ENCODE measurements around the gene GINS3. TPM values are rescaled to one million over a fixed set of nuclear protein-coding genes. Genes with fewer than 3 reads are reported as not detected.
A peak's percentile ranks its signal among the peaks of the same experiment; 100 is the strongest.

GINS3 gene
- total RNA-seq = under 1 TPM; 0.77 to 0.86 TPM
- 1.7 to 3.8 reads per million in 2 donors for total RNA-seq

- H3K9me3 ChIP-seq (ENCODE audit: control insufficient read depth, low read length, poor library complexity, severe bottlenecking) = no peaks in the 10 kb centered on the region
- peaks cover 5% of the 10 kb centered on the region for H3K4me1 Mint-ChIP-seq
- peak; percentile 68 to 71 (median 69) for DNase-seq
- H3K4me3 Mint-ChIP-seq = peak within 1 kb of the TSS; percentile 98
- no peaks in the 10 kb centered on the region for H3K27me3 Mint-ChIP-seq
- peak; percentile 98 for ATAC-seq
- peaks cover 3% of the 10 kb centered on the region for H3K36me3 Mint-ChIP-seq (ENCODE audit: low read depth)
- H3K27ac Mint-ChIP-seq = peak within 1 kb of the TSS; percentile 93
Observed at GRCh38 chr16:58392215-58393137, at the start of gene GINS3. TSS of gene GINS3 (plus strand) at chr16:58392471. CDS start at chr16:58392602, 131 bp downstream.

DNA sequence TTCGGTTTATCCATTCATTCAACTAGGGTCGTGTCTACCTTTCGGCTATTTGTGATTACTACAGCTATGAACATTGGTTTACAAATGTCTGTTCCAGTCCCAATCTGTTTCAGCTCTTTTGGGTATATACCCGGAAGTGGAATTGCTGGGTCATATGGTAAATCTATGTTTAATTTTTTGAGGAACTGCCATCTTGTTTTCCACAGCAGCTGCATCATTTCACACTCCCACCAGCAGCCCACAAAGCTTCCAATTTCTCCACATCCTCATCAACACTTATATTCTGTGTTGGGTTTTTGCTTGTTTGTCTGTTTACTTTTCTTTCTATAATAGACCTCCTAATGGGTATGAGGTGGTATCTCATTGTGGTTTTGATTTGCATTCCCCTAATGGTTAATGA is 48.7 kb upstream of the GINS3 start:
- Mint-ChIP-seq H3K27me3 (peaks cover 48% of the 10 kb centered on the region), H3K4me3 (no peak overlapping the region), H3K4me1 (peaks cover 2% of the 10 kb centered on the region), H3K36me3 (ENCODE audit: low read depth) (peaks cover 2% of the 10 kb centered on the region), H3K27ac (no peak overlapping the region)
- ATAC-seq (no peak), DNase-seq (no peak)
- H3K9me3 ChIP-seq (ENCODE audit: control insufficient read depth, low read length, poor library complexity, severe bottlenecking) = no peaks in the 10 kb centered on the region

- ATAC-seq (no peak), DNase-seq (no peak)
- Mint-ChIP-seq H3K27ac (no peak overlapping the region), H3K4me3 (no peak overlapping the region), H3K27me3 (peaks cover 70% of the 10 kb centered on the region), H3K36me3 (ENCODE audit: low read depth) (peaks cover 2% of the 10 kb centered on the region), H3K4me1 (peaks cover 2% of the 10 kb centered on the region)
- no peaks in the 10 kb centered on the region for H3K9me3 ChIP-seq (ENCODE audit: control insufficient read depth, low read length, poor library complexity, severe bottlenecking)
Observed at GRCh38 chr16:58345574-58346354, 46.5 kb upstream of the GINS3 start.

DNA sequence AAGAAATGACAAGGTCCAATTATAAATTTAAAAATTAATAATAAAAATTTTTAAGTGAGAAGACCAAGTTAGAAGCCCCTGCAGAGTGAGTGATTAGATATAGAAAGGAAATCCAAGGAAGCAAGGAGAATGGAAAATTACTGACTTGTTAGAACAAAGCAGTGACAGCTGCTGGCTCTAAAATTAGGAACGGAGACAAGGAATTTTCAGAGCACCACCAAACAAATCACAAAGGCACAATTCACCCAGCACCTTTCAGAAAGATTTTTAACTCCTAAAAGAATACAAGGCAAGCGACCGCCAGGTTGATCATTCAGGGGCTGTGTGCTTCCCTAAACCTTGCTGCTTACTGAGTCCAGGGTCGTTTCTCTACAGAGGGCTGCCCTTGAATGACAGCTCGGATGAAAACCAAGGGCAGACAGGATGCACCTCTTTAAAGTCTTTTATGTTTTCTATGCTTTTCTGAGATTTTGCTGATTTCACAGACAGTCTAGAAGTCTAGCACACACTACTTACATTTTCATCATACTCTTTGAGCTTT is 45.4 kb upstream of the GINS3 start:
- ATAC-seq = no peak
- Mint-ChIP-seq H3K4me1 (peaks cover 2% of the 10 kb centered on the region), H3K27ac (no peak overlapping the region), H3K27me3 (peaks cover 74% of the 10 kb centered on the region), H3K4me3 (no peak overlapping the region), H3K36me3 (ENCODE audit: low read depth) (peaks cover 2% of the 10 kb centered on the region)
- no peak for DNase-seq
- H3K9me3 ChIP-seq (ENCODE audit: control insufficient read depth, low read length, poor library complexity, severe bottlenecking) = no peaks in the 10 kb centered on the region

GRCh38 chr16:58348986-58349385 is 43.3 kb upstream of the GINS3 start:
- DNase-seq = no peak
- H3K4me3 Mint-ChIP-seq = no peak overlapping the region
- H3K27me3 Mint-ChIP-seq = peaks cover 53% of the 10 kb centered on the region
- no peaks in the 10 kb centered on the region for H3K9me3 ChIP-seq (ENCODE audit: control insufficient read depth, low read length, poor library complexity, severe bottlenecking)
- no peak overlapping the region for H3K27ac Mint-ChIP-seq
- no peaks in the 10 kb centered on the region for H3K36me3 Mint-ChIP-seq (ENCODE audit: low read depth)
- no peak for ATAC-seq
- no peaks in the 10 kb centered on the region for H3K4me1 Mint-ChIP-seq

DNA sequence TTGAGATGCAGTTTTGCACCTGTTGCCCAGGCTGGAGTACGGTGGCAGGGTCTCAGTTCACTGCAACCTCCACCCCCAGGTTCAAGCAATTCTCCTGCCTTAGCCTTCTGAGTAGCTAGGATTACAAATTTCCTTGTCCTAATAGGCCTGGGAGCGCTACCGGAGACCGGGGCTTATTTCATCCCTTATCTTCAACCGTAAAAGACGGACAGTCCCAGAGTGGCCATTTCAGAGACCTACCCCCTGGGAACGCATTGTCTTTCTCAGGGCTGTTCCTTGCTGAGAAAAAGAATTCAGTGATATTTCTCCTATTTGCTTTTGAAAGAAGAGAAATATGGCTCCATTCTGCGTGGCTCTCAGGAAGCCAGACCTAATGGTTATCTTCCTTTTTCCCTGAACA is 39.6 kb upstream of the GINS3 start:
- ATAC-seq (no peak), DNase-seq (no peak)
- Mint-ChIP-seq H3K27me3 (peaks cover 33% of the 10 kb centered on the region), H3K36me3 (ENCODE audit: low read depth) (no peaks in the 10 kb centered on the region), H3K27ac (no peak overlapping the region), H3K4me3 (no peak overlapping the region), H3K4me1 (no peaks in the 10 kb centered on the region)
- H3K9me3 ChIP-seq (ENCODE audit: control insufficient read depth, low read length, poor library complexity, severe bottlenecking) = no peaks in the 10 kb centered on the region

- no peaks in the 10 kb centered on the region for H3K36me3 Mint-ChIP-seq (ENCODE audit: low read depth)
- H3K27me3 Mint-ChIP-seq = peaks cover 13% of the 10 kb centered on the region
- H3K27ac Mint-ChIP-seq = no peak overlapping the region
- H3K4me1 Mint-ChIP-seq = no peaks in the 10 kb centered on the region
- H3K9me3 ChIP-seq (ENCODE audit: control insufficient read depth, low read length, poor library complexity, severe bottlenecking) = peaks cover 5% of the 10 kb centered on the region
- no peak overlapping the region for H3K4me3 Mint-ChIP-seq
- ATAC-seq (no peak), DNase-seq (no peak)
Observed at GRCh38 chr16:58360041-58360634, 32.1 kb upstream of the GINS3 start.

DNA sequence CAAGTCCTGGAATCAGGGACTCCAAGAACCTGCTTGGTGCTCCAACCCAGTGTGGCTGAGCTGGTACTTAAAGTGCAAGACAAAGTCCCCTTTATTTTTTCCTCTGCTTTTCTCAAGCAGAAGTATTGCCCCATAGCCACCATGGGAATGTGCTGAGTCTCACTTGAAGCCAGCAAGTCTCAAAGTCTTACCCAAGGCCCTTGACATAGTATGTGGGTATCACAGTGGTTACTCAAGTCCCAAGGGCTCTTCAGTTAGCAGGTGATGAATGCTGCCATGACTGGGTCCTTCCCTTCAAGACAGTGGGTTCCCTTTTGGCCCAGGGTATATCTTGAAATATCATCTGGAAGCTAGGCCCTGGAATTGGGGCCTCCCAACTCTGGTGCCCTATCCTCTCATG is 30.5 kb upstream of the GINS3 start:
- peaks cover 5% of the 10 kb centered on the region for H3K9me3 ChIP-seq (ENCODE audit: control insufficient read depth, low read length, poor library complexity, severe bottlenecking)
- ATAC-seq (no peak), DNase-seq (no peak)
- Mint-ChIP-seq H3K36me3 (ENCODE audit: low read depth) (peaks cover 4% of the 10 kb centered on the region), H3K27ac (no peak overlapping the region), H3K4me3 (no peak overlapping the region), H3K27me3 (peaks cover 24% of the 10 kb centered on the region), H3K4me1 (no peaks in the 10 kb centered on the region)

DNA sequence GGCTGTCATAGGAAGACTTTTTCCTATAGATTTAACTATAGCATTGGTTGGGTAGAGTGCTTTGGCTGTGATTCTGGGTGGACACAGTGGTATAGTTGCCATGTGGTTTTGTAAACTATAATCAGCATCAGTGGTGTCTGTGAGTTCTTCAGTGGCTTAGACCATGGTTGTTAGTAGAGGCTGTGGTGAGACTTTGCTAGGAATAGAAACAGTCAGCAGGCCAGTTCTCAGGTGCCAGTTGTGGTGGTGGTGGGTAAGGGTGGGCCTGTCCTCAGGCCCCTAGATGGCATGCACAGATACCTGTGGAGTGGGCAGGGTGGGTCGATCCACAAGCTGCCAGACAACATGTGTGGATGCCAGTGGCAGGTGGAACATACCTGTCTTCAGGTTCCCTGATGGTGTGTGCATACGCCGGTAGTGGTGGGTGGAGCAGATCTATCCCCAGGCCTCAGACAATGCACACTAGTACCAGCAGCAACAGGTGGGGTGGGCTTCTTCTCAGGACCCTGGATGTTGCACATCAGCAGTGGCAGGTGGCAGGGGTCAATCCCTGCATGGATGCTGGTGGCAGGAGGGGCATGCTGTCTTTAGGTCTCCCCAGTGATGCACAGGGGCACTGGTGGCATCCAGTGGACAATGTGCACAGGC is 28.4 kb upstream of the GINS3 start:
- peaks cover 36% of the 10 kb centered on the region for H3K27me3 Mint-ChIP-seq
- peaks cover 5% of the 10 kb centered on the region for H3K9me3 ChIP-seq (ENCODE audit: control insufficient read depth, low read length, poor library complexity, severe bottlenecking)
- no peak for DNase-seq
- no peak overlapping the region for H3K4me3 Mint-ChIP-seq
- peaks cover 6% of the 10 kb centered on the region for H3K36me3 Mint-ChIP-seq (ENCODE audit: low read depth)
- no peak for ATAC-seq
- no peak overlapping the region for H3K27ac Mint-ChIP-seq
- no peaks in the 10 kb centered on the region for H3K4me1 Mint-ChIP-seq

GRCh38 chr16:58365623-58366022 is 26.6 kb upstream of the GINS3 start:
- H3K4me1 Mint-ChIP-seq = no peaks in the 10 kb centered on the region
- no peak overlapping the region for H3K27ac Mint-ChIP-seq
- H3K36me3 Mint-ChIP-seq (ENCODE audit: low read depth) = peaks cover 6% of the 10 kb centered on the region
- peaks cover 36% of the 10 kb centered on the region for H3K27me3 Mint-ChIP-seq
- no peak overlapping the region for H3K4me3 Mint-ChIP-seq
- ATAC-seq = no peak
- no peaks in the 10 kb centered on the region for H3K9me3 ChIP-seq (ENCODE audit: control insufficient read depth, low read length, poor library complexity, severe bottlenecking)
- no peak for DNase-seq

- Mint-ChIP-seq H3K27me3 (peaks cover 41% of the 10 kb centered on the region), H3K27ac (no peak overlapping the region), H3K4me1 (no peaks in the 10 kb centered on the region), H3K36me3 (ENCODE audit: low read depth) (peaks cover 6% of the 10 kb centered on the region), H3K4me3 (no peak overlapping the region)
- no peaks in the 10 kb centered on the region for H3K9me3 ChIP-seq (ENCODE audit: control insufficient read depth, low read length, poor library complexity, severe bottlenecking)
- ATAC-seq (no peak), DNase-seq (no peak)
Observed at GRCh38 chr16:58366247-58367031, 25.8 kb upstream of the GINS3 start.

DNA sequence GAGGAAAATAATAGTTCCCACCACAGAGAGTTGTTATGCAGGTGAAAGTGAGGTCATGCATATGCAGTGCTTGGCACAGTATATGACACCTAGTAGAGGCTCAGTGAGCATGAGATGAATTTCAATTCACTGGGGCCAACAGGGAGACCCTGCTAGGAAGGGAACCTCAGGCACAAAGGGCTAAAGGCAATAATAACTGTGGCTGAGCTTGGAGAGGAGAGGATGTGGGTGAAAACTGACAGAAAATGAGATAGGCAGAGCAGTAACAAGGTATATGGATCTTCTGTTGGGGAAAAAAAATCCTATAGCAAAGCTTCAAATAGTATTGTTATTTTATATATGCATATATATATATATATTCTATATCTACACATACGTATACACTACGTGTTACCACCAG is 25.0 kb upstream of the GINS3 start:
- H3K9me3 ChIP-seq (ENCODE audit: control insufficient read depth, low read length, poor library complexity, severe bottlenecking) = no peaks in the 10 kb centered on the region
- DNase-seq (no peak), ATAC-seq (no peak)
- Mint-ChIP-seq H3K4me1 (no peaks in the 10 kb centered on the region), H3K27ac (no peak overlapping the region), H3K4me3 (no peak overlapping the region), H3K36me3 (ENCODE audit: low read depth) (peaks cover 6% of the 10 kb centered on the region), H3K27me3 (peaks cover 49% of the 10 kb centered on the region)
